Thoracic aorta (tissue), 2 donors: ENCODE results near the gene MYZAP. TPM values are rescaled to one million over a fixed set of nuclear protein-coding genes. Genes with fewer than 3 reads are reported as not detected.

Source experiments
- ATAC-seq: fragments of 150-250 bp; one replicate; pipeline ENCODE4 v1.8.0; 2017; ENCODE audit warnings: low read depth; ENCODE audit not compliant: insufficient number of reproducible peaks, low FRiP score
- DNase-seq: peaks from one replicate; pipeline ENCODE4 v3.0.0-alpha.2; 2020; ENCODE audit warnings: low spot score
- H3K27ac ChIP-seq, 2 donors: fragments of 200-600 bp; sonication (generic); 1 replicate in 1 of 2; 2 replicates in 1 of 2; pipeline ENCODE4 v1.5.1; 2016; ENCODE audit warnings: mild to moderate bottlenecking in 2 of 2, moderate library complexity in 2 of 2
- H3K27me3 ChIP-seq: fragments of 200-600 bp; sonication (generic); replicated peaks from 2 replicates; pipeline ENCODE4 v1.6.0; 2016; ENCODE audit warnings: mild to moderate bottlenecking; ENCODE audit not compliant: insufficient read depth
- H3K36me3 ChIP-seq: fragments of 200-600 bp; sonication (generic); one replicate; pipeline ENCODE4 v1.5.1; 2016
- H3K4me1 ChIP-seq, 2 donors: fragments of 200-600 bp; sonication (generic); 1 replicate in 1 of 2; 2 replicates in 1 of 2; pipeline versions ENCODE4 v1.5.1 to v1.6.0; 2016; ENCODE audit warnings: low read depth in 2 of 2, mild to moderate bottlenecking in 1 of 2; ENCODE audit not compliant: control insufficient read depth in 1 of 2
- H3K4me3 ChIP-seq: fragments of 200-600 bp; sonication (generic); 2 replicates; pipeline ENCODE4 v1.5.1; 2016; ENCODE audit warnings: mild to moderate bottlenecking
- H3K9me3 ChIP-seq: fragments of 200-600 bp; sonication (generic); 2 replicates; pipeline ENCODE4 v1.5.1; 2016
- CTCF ChIP-seq: fragments of 200-600 bp; sonication (generic); IDR thresholded peaks from one replicate; pipeline ENCODE4 v1.5.1; 2019; ENCODE audit warnings: antibody characterized with exemption
- total RNA-seq, 2 donors: library from RNA; depleted of rRNA; stranded (reverse); fragments of >200 nt; gene quantifications; one replicate each; pipeline versions ENCODE4 v1.1.0 to v1.2.3, GENCODE V29; 2016

MYZAP gene
- total RNA-seq, 2 donors from 2014 or later, result 3.8 to 6.8 TPM

GRCh38 chr15:57684491-57685151 is 92.9 kb downstream of the MYZAP start:
- no peak for DNase-seq
- H3K36me3 ChIP-seq, result no peaks in the 10 kb centered on the region
- H3K4me3 ChIP-seq, result no peak overlapping the region
- no peaks in the 10 kb centered on the region for H3K27me3 ChIP-seq
- peaks cover 6 to 25% of the 10 kb centered on the region in 2 donors for H3K4me1 ChIP-seq
- H3K27ac ChIP-seq, result no peak overlapping the region
- no peaks in the 10 kb centered on the region for H3K9me3 ChIP-seq
- no peak for TF ChIP-seq CTCF
- no peak for ATAC-seq

- no peak for TF ChIP-seq CTCF
These were observed 93.8 kb downstream of the MYZAP start for GRCh38 chr15:57685306-57686095.

GRCh38 chr15:57686657-57687056 is 95.0 kb downstream of the MYZAP start:
- ATAC-seq, result peak; percentile 88
- Histone ChIP-seq H3K4me1 (peaks cover 8 to 22% of the 10 kb centered on the region in 2 donors), H3K27me3 (no peaks in the 10 kb centered on the region), H3K27ac (peak overlapping the region; percentile 52 to 70), H3K36me3 (no peaks in the 10 kb centered on the region), H3K4me3 (peak overlapping the region; percentile 56), H3K9me3 (no peaks in the 10 kb centered on the region)
- no peak for DNase-seq
- TF ChIP-seq CTCF, result no peak

More at GRCh38 chr15:57685306-57686095, 93.8 kb downstream of the MYZAP start:
- Histone ChIP-seq H3K27me3 (no peaks in the 10 kb centered on the region), H3K27ac (peak overlapping the region; percentile 52 to 70), H3K4me1 (peaks cover 6 to 19% of the 10 kb centered on the region in 2 donors), H3K4me3 (peak overlapping the region; percentile 56), H3K36me3 (no peaks in the 10 kb centered on the region), H3K9me3 (no peaks in the 10 kb centered on the region)
- DNase-seq (no peak), ATAC-seq (no peak)

- no peak for TF ChIP-seq CTCF
- Histone ChIP-seq H3K9me3 (no peaks in the 10 kb centered on the region), H3K4me1 (peaks cover 24 to 56% of the 10 kb centered on the region in 2 donors), H3K36me3 (no peaks in the 10 kb centered on the region), H3K4me3 (no peak overlapping the region), H3K27ac (peak overlapping the region; percentile 60 to 90), H3K27me3 (no peaks in the 10 kb centered on the region)
- DNase-seq (no peak), ATAC-seq (no peak)
These were observed 98.8 kb downstream of the MYZAP start for GRCh38 chr15:57690341-57690966.

- Histone ChIP-seq H3K36me3 (no peaks in the 10 kb centered on the region), H3K27ac (peak overlapping the region; percentile 60 to 90), H3K4me3 (no peak overlapping the region), H3K4me1 (peaks cover 24 to 55% of the 10 kb centered on the region in 2 donors), H3K27me3 (no peaks in the 10 kb centered on the region), H3K9me3 (no peaks in the 10 kb centered on the region)
- ATAC-seq (no peak), DNase-seq (no peak)
- TF ChIP-seq CTCF, result no peak
These were observed 99.4 kb downstream of the MYZAP start for GRCh38 chr15:57691082-57691481.
